H1 (cell line): Measurements from ENCODE around the gene DPH1. TPM values are rescaled to one million over a fixed set of nuclear protein-coding genes. Genes with fewer than 3 reads are reported as not detected.

Experiments used
- CTCF ChIA-PET: fragments of 300-600 bp; sonication (Branson Sonifier 250); formaldehyde crosslinking; loops from one replicate; lab custom pipeline; 2021; ENCODE audit not compliant: partially characterized antibody; lab: Charles Lee
- POLR2A ChIA-PET: fragments of 300-600 bp; sonication (Branson Sonifier 250); formaldehyde crosslinking; loops from one replicate; lab custom pipeline; 2021; ENCODE audit warnings: inconsistent platforms; ENCODE audit not compliant: partially characterized antibody; lab: Charles Lee
- DNase-seq, 2 experiments: peaks; one replicate each; pipeline versions ENCODE4 v3.0.0 to v3.0.0-alpha.2; 2010 to 2022; ENCODE audit warnings: low spot score in 2 of 2, low read depth in 1 of 2, mixed read lengths in 1 of 2
- FAIRE-seq: peaks from 2 replicates; lab custom pipeline; 2011; peaks lifted over from hg19 to GRCh38; lab: Jason Lieb, UNC
- H2AFZ ChIP-seq: 2 replicates; pipeline ENCODE4 v1.8.1; 2012; ENCODE audit warnings: low read length, inconsistent platforms
- H2AK5ac ChIP-seq: 2 replicates; pipeline ENCODE4 v1.6.1; 2013; ENCODE audit warnings: low read depth, low read length
- H2BK120ac ChIP-seq: replicated peaks from 2 replicates; pipeline ENCODE3; 2013; ENCODE audit warnings: low read depth, low read length, inconsistent platforms
- H2BK12ac ChIP-seq: 2 replicates; pipeline ENCODE4 v1.6.1; 2013; ENCODE audit warnings: low read depth, low read length
- H2BK15ac ChIP-seq: 2 replicates; pipeline ENCODE4 v1.6.1; 2013; ENCODE audit warnings: low read length
- H2BK20ac ChIP-seq: 2 replicates; pipeline ENCODE4 v1.6.1; 2013; ENCODE audit warnings: low read length
- H2BK5ac ChIP-seq: 2 replicates; pipeline ENCODE4 v1.6.1; 2013; ENCODE audit warnings: low read depth, low read length
- H3K14ac ChIP-seq: 2 replicates; pipeline ENCODE4 v1.6.1; 2013; ENCODE audit warnings: inconsistent platforms; ENCODE audit not compliant: insufficient read length
- H3K18ac ChIP-seq: 2 replicates; pipeline ENCODE4 v1.6.1; 2013; ENCODE audit warnings: low read length; ENCODE audit errors: extremely low read depth
- H3K23ac ChIP-seq: 2 replicates; pipeline ENCODE4 v1.6.1; 2013; ENCODE audit warnings: inconsistent platforms; ENCODE audit not compliant: insufficient read length
- H3K23me2 ChIP-seq: 2 replicates; pipeline ENCODE4 v1.6.1; 2013; ENCODE audit warnings: low read depth, low read length
- H3K27ac ChIP-seq: 2 replicates; pipeline ENCODE4 v1.6.1; 2011; ENCODE audit warnings: low read depth, low read length, inconsistent platforms
- H3K27me3 ChIP-seq, 4 experiments: replicated peaks in 1 of 4; 1 replicate in 1 of 4; 2 replicates in 3 of 4; pipeline versions ENCODE4 v1.6.1 to v1.8.1; 2011 to 2013; ENCODE audit warnings: low read length in 3 of 4, mild to moderate bottlenecking in 3 of 4, inconsistent platforms in 2 of 4, mixed read lengths in 2 of 4, moderate library complexity in 1 of 4; ENCODE audit not compliant: control insufficient read depth in 3 of 4, insufficient read depth in 3 of 4; ENCODE audit errors: extremely low read depth in 1 of 4
- H3K36me3 ChIP-seq, 4 experiments: 2 replicates each; pipeline versions ENCODE4 v1.6.1 to v1.8.1; 2011 to 2013; ENCODE audit warnings: mild to moderate bottlenecking in 4 of 4, low read length in 3 of 4, moderate library complexity in 2 of 4, control low read depth in 1 of 4, inconsistent platforms in 1 of 4; ENCODE audit not compliant: insufficient read depth in 4 of 4, control insufficient read depth in 2 of 4
- H3K4ac ChIP-seq: replicated peaks from 2 replicates; pipeline ENCODE3; 2013; ENCODE audit warnings: low read length, low read depth, mixed read lengths, inconsistent platforms; ENCODE audit not compliant: insufficient read length
- H3K4me1 ChIP-seq, 4 experiments: replicated peaks in 1 of 4; 1 replicate in 1 of 4; 2 replicates in 3 of 4; pipeline versions ENCODE4 v1.6.1 to v1.8.1; 2011 to 2013; ENCODE audit warnings: low read length in 3 of 4, inconsistent platforms in 2 of 4, mixed read lengths in 1 of 4; ENCODE audit not compliant: insufficient read depth in 4 of 4, control insufficient read depth in 3 of 4
- H3K4me2 ChIP-seq, 2 experiments: 2 replicates each; pipeline versions ENCODE4 v1.6.1 to v1.8.1; 2011 to 2013; ENCODE audit warnings: low read depth in 2 of 2, low read length in 2 of 2, control low read depth in 1 of 2, inconsistent platforms in 1 of 2, mild to moderate bottlenecking in 1 of 2; ENCODE audit not compliant: insufficient read depth in 1 of 2
- H3K4me3 ChIP-seq, 4 experiments: fragments of 200-600, 300-600 bp in 1 of 4; sonication (generic), shearing (Covaris generic), sonication (Bioruptor Twin) in 1 of 4; 2 replicates each; pipeline versions ENCODE4 v1.5.1 to v1.8.1; 2011 to 2016; ENCODE audit warnings: low read length in 4 of 4, low read depth in 3 of 4, control low read depth in 2 of 4, inconsistent platforms in 2 of 4, mild to moderate bottlenecking in 2 of 4, mixed read lengths in 1 of 4, moderate library complexity in 1 of 4; ENCODE audit not compliant: insufficient read depth in 2 of 4; ENCODE audit errors: extremely low read depth in 1 of 4
- H3K56ac ChIP-seq: replicated peaks from 2 replicates; pipeline ENCODE3; 2013; ENCODE audit warnings: low read depth, mild to moderate bottlenecking, mixed read lengths, low read length, inconsistent platforms; ENCODE audit not compliant: insufficient read length
- H3K79me1 ChIP-seq: 2 replicates; pipeline ENCODE4 v1.6.1; 2013; ENCODE audit warnings: low read depth, low read length, control low read depth
- H3K79me2 ChIP-seq, 2 experiments: 2 replicates each; pipeline versions ENCODE4 v1.6.1 to v1.8.1; 2012 to 2013; ENCODE audit warnings: low read length in 2 of 2, mild to moderate bottlenecking in 2 of 2, inconsistent platforms in 1 of 2; ENCODE audit not compliant: insufficient read depth in 2 of 2, control insufficient read depth in 1 of 2
- H3K9ac ChIP-seq, 4 experiments: replicated peaks in 1 of 4; 1 replicate in 1 of 4; 2 replicates in 3 of 4; pipeline versions ENCODE4 v1.6.1 to v1.8.1; 2011 to 2013; ENCODE audit warnings: low read depth in 3 of 4, low read length in 3 of 4, control low read depth in 2 of 4, mild to moderate bottlenecking in 2 of 4, moderate library complexity in 2 of 4, inconsistent platforms in 1 of 4; ENCODE audit errors: extremely low read depth in 1 of 4
- H3K9me3 ChIP-seq, 2 experiments: 2 replicates each; pipeline versions ENCODE4 v1.6.1 to v1.8.1; 2012 to 2013; ENCODE audit warnings: mild to moderate bottlenecking in 2 of 2, moderate library complexity in 2 of 2, control low read depth in 1 of 2, inconsistent platforms in 1 of 2, low read depth in 1 of 2, low read length in 1 of 2, mixed read lengths in 1 of 2; ENCODE audit not compliant: insufficient read depth in 2 of 2
- H4K20me1 ChIP-seq, 2 experiments: replicated peaks in 1 of 2; 2 replicates each; pipeline versions ENCODE3 to v1.8.1; 2011 to 2013; ENCODE audit warnings: inconsistent platforms in 2 of 2, low read length in 2 of 2, mild to moderate bottlenecking in 1 of 2; ENCODE audit not compliant: insufficient read depth in 2 of 2, control insufficient read depth in 1 of 2
- H4K5ac ChIP-seq: 2 replicates; pipeline ENCODE4 v1.6.1; 2013; ENCODE audit warnings: low read length, low read depth, mixed read lengths, inconsistent platforms; ENCODE audit not compliant: insufficient read length
- H4K8ac ChIP-seq: 2 replicates; pipeline ENCODE4 v1.8.0; 2013; ENCODE audit warnings: mild to moderate bottlenecking, moderate library complexity, low read length, inconsistent platforms; ENCODE audit not compliant: insufficient read depth; ENCODE audit errors: extremely low read depth
- H4K91ac ChIP-seq: replicated peaks from 2 replicates; pipeline ENCODE3; 2013; ENCODE audit warnings: low read length, mixed read lengths, inconsistent platforms; ENCODE audit not compliant: insufficient read length
- WGBS, 2 experiments: shearing (Covaris generic) in 1 of 2; methylation state at CpG; one replicate each; pipeline versions ENCODE4 v1.1.6 to v1.1.7; 2013 to 2015; ENCODE audit warnings: low lambda C conversion rate in 2 of 2, mixed read lengths in 2 of 2, inconsistent platforms in 1 of 2, low coverage in 1 of 2, missing lambda C conversion rate in 1 of 2; ENCODE audit not compliant: insufficient replicate concordance in 2 of 2, insufficient coverage in 1 of 2, insufficient read length in 1 of 2; ENCODE audit errors: extremely low coverage in 1 of 2, missing lambda C conversion rate in 1 of 2; 5-methylcytosine and 5-hydroxymethylcytosine counted together
- polyA plus RNA-seq, 7 experiments: library from polyadenylated mRNA; depleted of rRNA in 3 of 7; stranded (reverse) in 5 of 7; unstranded in 2 of 7; fragments of >200 nt in 5 of 7; fragments of 200-250 nt in 2 of 7; gene quantifications; 1 replicate in 5 of 7; 2 replicates in 1 of 7; 4 replicates in 1 of 7; pipeline versions ENCODE4 v1.2.1 to v1.2.3, GENCODE V29; 2011 to 2013; ENCODE audit warnings: missing spikeins in 2 of 7, mixed read lengths in 2 of 7
- total RNA-seq: library from RNA; stranded (reverse); fragmentation: NEBNext Ultra II Directional; extraction: Animal tissue kit (Norgen Biotek cat#: 25700); gene quantifications from 2 replicates; pipeline ENCODE4 v1.2.1, GENCODE V29; 2021

DPH1 gene
- total and polyA plus RNA-seq, 2 of the 8 experiments (the other 6 are each of a cell fraction or from before 2014, with no cell fraction given): 24.9 to 30.0 TPM

DNA sequence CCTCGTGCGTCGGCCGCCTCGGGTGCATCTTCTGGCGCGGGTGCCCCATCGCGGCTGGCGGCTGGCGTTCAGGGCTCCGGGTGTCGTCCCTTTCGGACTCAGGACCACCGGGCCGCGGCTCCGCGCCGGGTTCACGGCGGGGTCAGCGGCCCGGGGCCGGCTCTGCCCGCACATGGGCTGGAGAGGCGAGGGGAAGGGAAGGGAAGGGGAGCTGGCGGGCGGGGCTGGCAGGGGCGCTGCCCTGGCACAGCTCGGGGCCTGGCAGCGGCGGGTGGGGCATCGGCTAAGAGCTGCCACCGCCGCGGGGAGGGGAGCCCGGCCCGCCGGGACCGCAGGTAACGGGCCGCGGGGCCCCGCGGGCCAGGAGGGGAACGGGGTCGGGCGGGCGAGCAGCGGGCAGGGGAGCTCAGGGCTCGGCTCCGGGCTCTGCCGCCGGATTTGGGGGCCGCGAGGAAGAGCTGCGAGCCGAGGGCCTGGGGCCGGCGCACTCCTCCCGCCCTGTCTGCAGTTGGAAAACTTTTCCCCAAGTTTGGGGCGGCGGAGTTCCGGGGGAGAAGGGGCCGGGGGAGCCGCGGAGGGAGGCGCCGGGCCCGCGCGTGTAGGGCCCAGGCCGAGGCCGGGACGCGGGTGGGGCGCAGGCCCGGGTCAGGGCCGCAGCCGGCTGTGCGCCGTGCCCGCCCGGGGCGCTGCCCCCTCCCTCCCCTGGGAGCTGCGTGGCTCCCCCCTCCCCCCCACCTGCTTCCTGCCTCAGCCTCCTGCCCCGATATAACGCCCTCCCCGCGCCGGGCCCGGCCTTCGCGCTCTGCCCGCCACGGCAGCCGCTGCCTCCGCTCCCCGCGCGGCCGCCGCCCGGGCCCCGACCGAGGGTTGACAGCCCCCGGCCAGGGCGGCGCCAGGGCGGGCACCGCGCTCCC, 25.6 kb downstream of the DPH1 start:
- H2BK20ac ChIP-seq: no peak overlapping the region
- no peaks in the 10 kb centered on the region for H3K79me2 ChIP-seq
- peaks cover 19 to 24% of the 10 kb centered on the region in 2 experiments for H4K20me1 ChIP-seq
- H4K8ac ChIP-seq: peak overlapping the region; percentile 43; the same call in 1 of the 2 replicates
- FAIRE-seq: no peak
- peaks cover 76 to 96% (median 92%) of the 10 kb centered on the region in 4 experiments for H3K27me3 ChIP-seq
- ChIA-PET POLR2A (interaction anchor here (0.6 to 2.6 kb wide), 7 partner anchors 32 to 294 kb away, joined by 3 to 7 read pairs (median 3); partner anchors contain the start of genes SMG6, SRR and TSR1), CTCF (interaction anchor here (0.7 to 9.3 kb wide), 31 partner anchors 9 to 239 kb away, joined by 3 to 122 read pairs (median 5); no protein-coding TSS in a partner anchor)
- H2BK5ac ChIP-seq: no peak overlapping the region
- peaks cover 0 to 20% (median 11%) of the 10 kb centered on the region in 4 experiments; a peak in 5 of 7 replicates for H3K4me1 ChIP-seq
- no peak overlapping the region for H4K5ac ChIP-seq
- no peak overlapping the region; the same call in 1 of the 2 replicates for H3K18ac ChIP-seq
- 9% methylated on average over 17 of the region's 113 CpGs; no CpG with 5 or more reads in 1 of the 2 experiments for WGBS, 2 experiments
- H3K4ac ChIP-seq: no peak overlapping the region
- H2BK15ac ChIP-seq: no peak overlapping the region
- peaks cover 0 to 19% (median 0%) of the 10 kb centered on the region in 4 experiments; a peak in 1 of 8 replicates for H3K36me3 ChIP-seq
- H3K79me1 ChIP-seq: no peaks in the 10 kb centered on the region
- no peak for DNase-seq
- no peak overlapping the region for H2AK5ac ChIP-seq
- H3K23me2 ChIP-seq: peaks cover 7% of the 10 kb centered on the region; the same call in 1 of the 2 replicates
- no peak overlapping the region for H2BK12ac ChIP-seq
- no peak overlapping the region for H3K14ac ChIP-seq
- no peak overlapping the region for H4K91ac ChIP-seq
- H3K27ac ChIP-seq: no peak overlapping the region
- peaks cover 0 to 7% of the 10 kb centered on the region in 2 experiments; a peak in 1 of 4 replicates for H3K9me3 ChIP-seq
- peak overlapping the region in 3 of 4 experiments; percentile 31 to 58 (median 34); a peak in 6 of 8 replicates for H3K4me3 ChIP-seq
- H3K4me2 ChIP-seq: peak overlapping the region; percentile 57 to 70
- no peak overlapping the region for H2BK120ac ChIP-seq
- H2AFZ ChIP-seq: no peak overlapping the region
- no peak overlapping the region for H3K9ac ChIP-seq
- H3K23ac ChIP-seq: no peak overlapping the region
- H3K56ac ChIP-seq: no peak overlapping the region
